ENCODE measurements around the gene DUSP8. TPM values are rescaled to one million over a fixed set of nuclear protein-coding genes. Genes with fewer than 3 reads are reported as not detected.

Gene DUSP8
- total and polyA plus RNA-seq, 9 donors, result 0.38 to 14.9 (median 1.3) TPM

- WGBS, 3 donors, result 6 to 19% (median 9%) methylated on average over 7 of the region's 7 CpGs
- intact Hi-C loops (cut with DNase I), result loop anchor here (1.0 to 10.0 kb wide), 5 partner anchors 15 to 372 kb away; no protein-coding TSS in a partner anchor
- no peak overlapping the region for H3K27ac ChIP-seq
- peaks cover 0 to 4% of the 10 kb centered on the region in 2 donors for H3K9me3 ChIP-seq
- DNase-seq, result no peak
- no peak for TF ChIP-seq CTCF (IDR thresholded peaks at IDR 0.05)
- no peak for TF ChIP-seq POLR2A (IDR thresholded peaks at IDR 0.05)
- TF ChIP-seq EP300 (IDR thresholded peaks at IDR 0.05), result no peak
- no peaks in the 10 kb centered on the region for H3K4me1 ChIP-seq (ENCODE audit: insufficient read depth)
- H3K36me3 ChIP-seq, result no peaks in the 10 kb centered on the region
- H3K4me3 ChIP-seq, result peak overlapping the region; percentile 43
- H3K27me3 ChIP-seq, result no peaks in the 10 kb centered on the region
Observed at GRCh38 chr11:1573903-1574237, 1.8 kb upstream of the DUSP8 start.

- DNase-seq, result no peak
- Histone ChIP-seq H3K27me3 (no peaks in the 10 kb centered on the region), H3K36me3 (no peaks in the 10 kb centered on the region), H3K4me1 (ENCODE audit: insufficient read depth) (no peaks in the 10 kb centered on the region), H3K4me3 (peak overlapping the region; percentile 54), H3K27ac (no peak overlapping the region), H3K9me3 (peaks cover 0 to 2% of the 10 kb centered on the region in 2 donors)
- intact Hi-C loops (cut with DNase I), result loop anchor here in 3 of 4 donors (2.0 to 10.0 kb wide), 3 partner anchors 14 to 371 kb away; no protein-coding TSS in a partner anchor
- TF ChIP-seq CTCF (IDR thresholded peaks at IDR 0.05), result no peak
- no peak for TF ChIP-seq POLR2A (IDR thresholded peaks at IDR 0.05)
- no peak for TF ChIP-seq EP300 (IDR thresholded peaks at IDR 0.05)
- 2 to 7% (median 4%) methylated on average over 25 to 37 of the region's 37 CpGs for WGBS, 3 donors
Observed at GRCh38 chr11:1573077-1573902, 1.2 kb upstream of the DUSP8 start.

- intact Hi-C loops (cut with DNase I), result loop anchor here in 3 of 4 donors (1.0 to 10.0 kb wide), 4 partner anchors 13 to 369 kb away; no protein-coding TSS in a partner anchor
- H3K9me3 ChIP-seq, result no peaks in the 10 kb centered on the region
- H3K27me3 ChIP-seq, result no peaks in the 10 kb centered on the region
- no peak for DNase-seq
- H3K4me3 ChIP-seq, result peak overlapping the region; percentile 41
- no peaks in the 10 kb centered on the region for H3K4me1 ChIP-seq (ENCODE audit: insufficient read depth)
- H3K36me3 ChIP-seq, result no peaks in the 10 kb centered on the region
- 0 to 1% (median 1%) methylated on average over 2 to 87 of the region's 91 CpGs for WGBS, 3 donors
- H3K27ac ChIP-seq, result peak overlapping the region in 1 of 2 donors; percentile 52
- TF ChIP-seq EP300 (IDR thresholded peaks at IDR 0.05), result no peak
Observed at GRCh38 chr11:1571760-1572196, 293 bp downstream of the DUSP8 start.

GRCh38 chr11:1570896-1571759 lies 943 bp downstream of the DUSP8 start:
- 5 to 12% (median 6%) methylated on average over 21 to 58 of the region's 58 CpGs for WGBS, 3 donors
- peak in 1 of 5 donors; percentile 30 for DNase-seq
- no peaks in the 10 kb centered on the region for H3K4me1 ChIP-seq (ENCODE audit: insufficient read depth)
- peak overlapping the region in 1 of 2 donors; percentile 52 for H3K27ac ChIP-seq
- no peaks in the 10 kb centered on the region for H3K27me3 ChIP-seq
- H3K4me3 ChIP-seq, result peak overlapping the region; percentile 41
- intact Hi-C loops (cut with DNase I), result loop anchor here in 2 of 4 donors (5.0 to 10.0 kb wide), 2 partner anchors 366 to 369 kb away; no protein-coding TSS in a partner anchor
- TF ChIP-seq POLR2A (IDR thresholded peaks at IDR 0.05) (no peak), CTCF (IDR thresholded peaks at IDR 0.05) (no peak), EP300 (IDR thresholded peaks at IDR 0.05) (no peak)
- H3K36me3 ChIP-seq, result no peaks in the 10 kb centered on the region
- H3K9me3 ChIP-seq, result no peaks in the 10 kb centered on the region

All from ovary (tissue), 9 donors.